GM19351 (cell line): ENCODE measurements around the gene HOXD9.

Source experiments
- ATAC-seq: cut with Tn5 transposase; IDR thresholded peaks from one replicate; pipeline ENCODE4 v1.9.1; 2021; ENCODE audit warnings: mild to moderate bottlenecking, moderate library complexity; ENCODE audit not compliant: unreplicated experiment

HOXD9 gene

GRCh38 chr2:176122683-176123410 is at the start of gene HOXD9:
TSS of gene HOXD9 (plus strand) at chr2:176122719. CDS start at chr2:176122769, 50 bp downstream.
- no peak for ATAC-seq

GRCh38 chr2:176072951-176073904 is 49.3 kb upstream of the HOXD9 start:
- no peak for ATAC-seq

GRCh38 chr2:176074919-176075425 is 47.5 kb upstream of the HOXD9 start:
- no peak for ATAC-seq

GRCh38 chr2:176075481-176075880 is 47.0 kb upstream of the HOXD9 start:
- ATAC-seq = no peak

GRCh38 chr2:176076063-176076462 is 46.5 kb upstream of the HOXD9 start:
- no peak for ATAC-seq

DNA sequence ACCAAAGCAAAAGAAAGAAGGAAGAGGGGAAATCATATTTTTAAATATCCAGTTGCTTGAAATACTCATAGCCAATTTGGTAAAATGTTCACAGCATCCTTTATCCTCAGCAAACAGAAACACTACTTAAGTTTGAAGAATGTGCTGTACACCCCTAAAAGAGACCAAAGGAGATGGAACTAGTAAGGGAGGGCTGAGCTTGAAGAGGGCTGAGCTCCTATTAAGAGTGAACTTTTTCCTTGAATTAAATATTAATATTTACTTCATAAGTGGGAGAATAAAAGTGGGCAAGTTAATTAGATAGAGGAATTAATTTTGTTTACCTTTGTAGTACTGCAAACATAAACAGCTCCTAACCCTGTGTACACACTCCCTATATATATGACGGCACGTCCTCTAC is 45.7 kb upstream of the HOXD9 start:
- ATAC-seq = no peak

DNA sequence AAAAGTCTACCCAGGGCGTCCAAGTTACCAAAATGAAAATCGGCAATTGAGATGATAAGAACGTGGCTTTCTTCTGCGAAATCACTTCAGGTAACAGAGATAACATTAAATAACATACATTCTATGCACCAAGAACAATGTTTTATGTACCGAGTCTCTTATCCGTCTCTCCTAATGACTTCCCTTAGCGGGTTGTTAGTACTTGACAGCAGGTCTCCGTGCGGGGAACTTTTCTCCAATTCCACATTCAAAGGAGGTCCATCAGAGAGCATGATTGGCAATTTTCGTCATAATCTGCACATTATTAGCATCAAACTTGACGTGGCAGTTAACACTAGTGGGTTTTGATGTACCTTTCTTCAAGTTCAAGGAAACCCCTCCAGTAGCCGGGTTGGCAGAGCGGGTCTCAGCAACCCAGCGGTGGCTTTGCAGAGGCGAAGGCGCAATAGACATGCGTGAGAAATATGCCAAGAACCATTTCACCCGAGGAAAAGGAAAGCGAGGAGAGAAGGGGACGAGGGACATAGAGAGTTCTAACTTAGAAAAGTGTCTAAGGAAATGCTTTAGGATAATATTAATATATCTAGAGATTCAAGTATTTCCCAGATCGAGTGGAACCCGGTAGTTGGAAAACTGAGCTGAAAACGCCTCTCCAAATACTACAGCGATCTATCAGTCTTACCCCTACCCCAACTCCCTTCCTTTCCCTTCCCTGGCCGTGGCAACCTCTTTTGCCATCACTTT is 43.8 kb upstream of the HOXD9 start:
- ATAC-seq = no peak

- no peak for ATAC-seq
Observed at GRCh38 chr2:176079285-176079830, 43.2 kb upstream of the HOXD9 start.

GRCh38 chr2:176079831-176080539 is 42.5 kb upstream of the HOXD9 start:
- peak; percentile 68 for ATAC-seq

DNA sequence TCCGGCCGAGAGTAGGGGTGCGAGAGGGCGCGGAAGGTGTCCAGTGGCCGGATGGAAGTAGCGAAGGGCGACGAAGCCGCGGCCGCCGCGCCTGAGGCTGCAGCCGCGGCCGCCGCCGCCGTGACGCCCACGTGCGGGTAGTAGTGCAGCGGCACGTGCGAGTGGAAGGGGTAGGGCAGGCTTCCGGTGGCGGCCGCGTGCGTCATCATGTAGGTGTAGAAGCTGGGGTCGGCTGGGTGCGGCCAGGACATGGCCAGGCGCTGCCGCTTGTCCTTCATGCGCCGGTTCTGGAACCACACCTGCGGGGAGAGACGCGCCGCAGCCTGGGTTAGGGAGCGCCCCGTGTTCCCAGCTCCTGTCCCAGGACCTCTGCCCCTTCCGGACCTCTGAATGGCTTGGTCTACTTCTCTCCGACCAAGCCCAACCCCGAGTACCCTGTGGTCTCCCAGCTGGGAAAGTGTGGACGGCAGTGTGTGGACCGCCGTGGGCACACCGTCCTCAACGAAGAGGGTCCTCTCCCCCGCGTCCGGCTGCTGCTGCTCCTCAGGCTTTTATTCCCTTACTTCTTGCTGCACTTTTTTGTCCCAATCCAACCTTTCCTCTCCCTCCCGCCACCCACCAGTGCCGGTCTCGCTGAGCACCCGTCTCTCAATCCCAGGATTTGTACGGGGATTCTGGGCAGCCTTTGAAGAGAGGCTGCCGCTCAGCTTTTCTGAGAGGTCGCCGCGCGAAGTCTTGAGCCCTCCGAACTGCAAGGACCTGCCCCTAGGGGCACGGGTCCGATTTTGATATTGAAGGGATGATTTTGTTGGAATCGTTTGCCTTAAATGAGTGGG is 41.8 kb upstream of the HOXD9 start:
- no peak for ATAC-seq

- no peak for ATAC-seq
Observed at GRCh38 chr2:176081376-176081836, 41.1 kb upstream of the HOXD9 start.

GRCh38 chr2:176081837-176082524 is 40.5 kb upstream of the HOXD9 start:
- ATAC-seq = no peak

DNA sequence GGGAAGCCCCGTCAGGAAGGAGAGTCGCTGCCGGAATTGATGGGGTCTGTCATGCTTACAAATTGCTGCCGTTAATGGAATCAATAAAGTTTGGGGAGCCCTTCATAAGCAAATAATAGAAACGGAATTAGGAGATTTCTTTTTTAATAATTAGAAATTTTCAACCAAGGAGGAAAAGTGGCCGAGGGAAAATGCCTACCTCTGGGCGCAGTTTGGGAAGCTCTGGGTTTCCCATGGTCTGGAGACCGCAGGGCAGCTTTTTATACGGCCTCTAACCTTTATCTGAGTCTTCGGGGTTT is 40.0 kb upstream of the HOXD9 start:
- no peak for ATAC-seq

DNA sequence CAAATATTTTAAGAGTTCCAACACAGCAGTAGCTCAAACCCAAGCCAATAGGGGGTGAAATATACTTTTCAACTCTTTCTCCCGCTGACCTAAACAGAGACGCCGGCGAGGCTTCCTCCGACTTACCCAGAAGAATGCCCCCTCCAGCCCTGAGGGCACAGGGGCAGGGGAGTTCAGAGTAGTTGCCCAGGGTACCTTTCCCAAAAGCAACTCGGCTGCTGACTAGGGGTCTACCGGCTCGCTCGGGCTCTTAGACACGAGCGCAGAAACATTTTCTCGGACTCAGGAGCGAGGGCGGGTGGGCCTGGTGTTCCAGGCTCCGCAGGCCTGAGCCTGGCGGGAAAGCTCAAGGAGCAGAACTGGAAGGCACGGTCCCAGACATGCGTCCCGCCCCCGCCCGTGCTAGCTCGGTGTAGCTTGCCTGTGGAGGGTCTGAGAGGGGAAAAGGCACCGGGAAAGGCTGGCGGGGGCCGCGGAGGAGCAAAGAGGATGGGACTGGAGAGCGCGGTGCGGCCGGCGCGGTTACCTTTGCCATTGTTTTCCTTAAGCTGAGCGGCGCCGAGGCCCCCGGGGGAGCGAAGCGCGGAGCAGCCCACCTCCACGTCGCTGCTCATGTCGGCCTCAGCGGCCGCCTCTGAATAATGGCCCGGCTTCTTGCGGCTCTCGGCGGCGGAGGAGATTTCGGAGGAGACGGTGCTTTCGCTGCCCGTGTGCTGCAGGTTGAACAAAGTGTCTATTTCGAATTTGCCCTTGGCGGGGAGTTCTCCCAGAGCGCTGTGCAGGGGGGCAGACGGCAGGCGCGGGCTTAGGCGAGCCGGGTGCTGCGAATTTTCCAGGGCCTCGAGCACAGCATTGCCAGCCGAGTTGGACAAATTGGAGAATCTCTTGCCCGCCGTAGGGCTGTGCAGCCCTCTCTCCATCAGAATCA is 39.4 kb upstream of the HOXD9 start:
- ATAC-seq = no peak

DNA sequence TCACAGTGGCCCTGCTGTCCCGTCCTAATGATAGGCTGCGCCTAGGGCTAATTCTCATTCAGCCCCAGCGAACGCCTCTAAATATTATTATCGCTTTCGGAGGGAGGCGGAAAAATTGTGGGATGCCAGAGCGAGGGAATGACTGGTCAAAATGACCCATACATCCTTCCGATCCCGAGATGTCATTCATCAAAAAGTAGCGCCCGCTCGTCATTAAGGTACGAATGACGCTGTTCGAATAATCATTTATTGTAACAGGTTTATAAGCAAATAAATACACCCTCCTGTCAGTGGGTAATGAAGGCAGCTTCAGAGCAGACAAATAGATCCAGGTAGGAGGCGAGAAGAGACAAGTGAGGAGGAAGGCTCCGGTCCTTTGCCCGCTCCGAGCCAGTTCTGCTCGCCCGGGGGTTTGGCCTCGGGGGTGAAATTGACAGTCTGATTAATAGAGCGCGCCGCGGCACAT is 38.7 kb upstream of the HOXD9 start, which contains the start of gene EVX2:
Gene EVX2 (minus strand): TSS at position 167 of the 466 bp plus-strand sequence. CDS start 186 bp downstream, outside the sequence.
- ATAC-seq = no peak

GRCh38 chr2:176084611-176085119 is 37.9 kb upstream of the HOXD9 start:
- no peak for ATAC-seq

DNA sequence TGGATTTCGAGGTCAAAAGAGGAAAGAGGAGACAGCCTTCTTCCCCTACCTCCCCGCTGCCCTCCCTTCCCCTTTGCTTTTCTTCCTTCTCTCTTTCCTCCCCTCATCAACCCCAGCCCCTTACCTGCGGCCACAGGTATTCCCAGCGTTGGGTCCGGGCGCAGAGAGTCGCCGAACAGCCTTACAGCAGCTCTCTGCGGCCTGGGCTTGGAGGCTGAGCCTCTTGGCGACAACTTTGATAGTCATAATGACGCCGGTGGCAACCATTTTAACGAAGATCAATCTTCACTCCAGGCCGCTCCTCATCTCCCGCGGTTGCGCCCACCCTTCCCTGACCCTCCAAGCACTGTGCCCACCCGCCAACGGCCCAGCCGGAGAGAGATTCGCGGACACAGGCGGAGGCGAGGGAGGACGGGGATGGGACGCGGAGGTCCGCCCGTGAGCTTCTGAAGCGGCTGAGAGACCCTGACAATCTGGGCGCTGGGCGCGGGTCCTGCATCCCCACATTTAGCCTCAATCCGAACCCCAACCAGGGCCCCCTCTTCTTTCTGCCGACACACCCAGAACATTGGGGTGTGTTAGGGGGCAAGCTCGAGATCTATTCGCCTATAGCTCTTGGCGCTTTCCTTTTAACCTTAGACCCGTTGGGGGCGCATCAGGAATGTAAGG is 37.3 kb upstream of the HOXD9 start:
- ATAC-seq = no peak
